Fibroblast of pulmonary artery (primary cell): ENCODE measurements around the gene EXOC6B.
A peak's percentile ranks its signal among the peaks of the same experiment; 100 is the strongest.

Experiments used
- DNase-seq: peaks from one replicate; pipeline ENCODE4 v3.0.0-alpha.2; 2010; ENCODE audit warnings: low read depth
- H3K4me3 ChIP-seq: replicated peaks from 2 replicates; pipeline ENCODE4 v1.5.1; 2011; ENCODE audit warnings: low read depth, mild to moderate bottlenecking, control low read depth, low read length, moderate library complexity
- TF ChIP-seq, protein P1 (sequence below): IDR thresholded peaks from 2 replicates; pipeline ENCODE4 v1.5.1; 2011; ENCODE audit warnings: mild to moderate bottlenecking, control low read depth, low read length, inconsistent platforms; ENCODE audit errors: missing control alignments

EXOC6B gene

DNA sequence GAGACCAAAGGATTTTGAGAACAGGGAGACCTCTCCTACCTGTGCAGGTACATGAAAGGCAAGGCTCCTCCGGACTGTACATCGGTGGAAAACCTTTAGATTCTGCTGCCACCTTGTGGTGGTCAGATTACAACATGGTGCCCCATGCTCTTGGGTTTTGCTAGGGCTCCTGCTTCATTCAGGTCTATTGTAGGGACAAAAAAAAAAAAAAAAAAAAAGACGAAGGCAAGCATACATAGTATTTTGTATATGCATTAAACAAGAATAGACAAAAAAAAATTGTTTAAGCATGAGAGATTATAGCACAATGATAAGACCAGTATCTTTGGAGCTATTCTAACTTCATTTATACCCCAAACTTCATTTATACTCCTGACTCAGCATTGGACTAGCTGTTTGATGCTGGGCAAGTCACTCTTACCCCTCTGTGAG, 34.0 kb upstream of the EXOC6B start:
- peak; percentile 74 for DNase-seq
- H3K4me3 ChIP-seq: no peak overlapping the region
- TF ChIP-seq, protein P1, sequence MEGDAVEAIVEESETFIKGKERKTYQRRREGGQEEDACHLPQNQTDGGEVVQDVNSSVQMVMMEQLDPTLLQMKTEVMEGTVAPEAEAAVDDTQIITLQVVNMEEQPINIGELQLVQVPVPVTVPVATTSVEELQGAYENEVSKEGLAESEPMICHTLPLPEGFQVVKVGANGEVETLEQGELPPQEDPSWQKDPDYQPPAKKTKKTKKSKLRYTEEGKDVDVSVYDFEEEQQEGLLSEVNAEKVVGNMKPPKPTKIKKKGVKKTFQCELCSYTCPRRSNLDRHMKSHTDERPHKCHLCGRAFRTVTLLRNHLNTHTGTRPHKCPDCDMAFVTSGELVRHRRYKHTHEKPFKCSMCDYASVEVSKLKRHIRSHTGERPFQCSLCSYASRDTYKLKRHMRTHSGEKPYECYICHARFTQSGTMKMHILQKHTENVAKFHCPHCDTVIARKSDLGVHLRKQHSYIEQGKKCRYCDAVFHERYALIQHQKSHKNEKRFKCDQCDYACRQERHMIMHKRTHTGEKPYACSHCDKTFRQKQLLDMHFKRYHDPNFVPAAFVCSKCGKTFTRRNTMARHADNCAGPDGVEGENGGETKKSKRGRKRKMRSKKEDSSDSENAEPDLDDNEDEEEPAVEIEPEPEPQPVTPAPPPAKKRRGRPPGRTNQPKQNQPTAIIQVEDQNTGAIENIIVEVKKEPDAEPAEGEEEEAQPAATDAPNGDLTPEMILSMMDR: peak; percentile 69

DNA sequence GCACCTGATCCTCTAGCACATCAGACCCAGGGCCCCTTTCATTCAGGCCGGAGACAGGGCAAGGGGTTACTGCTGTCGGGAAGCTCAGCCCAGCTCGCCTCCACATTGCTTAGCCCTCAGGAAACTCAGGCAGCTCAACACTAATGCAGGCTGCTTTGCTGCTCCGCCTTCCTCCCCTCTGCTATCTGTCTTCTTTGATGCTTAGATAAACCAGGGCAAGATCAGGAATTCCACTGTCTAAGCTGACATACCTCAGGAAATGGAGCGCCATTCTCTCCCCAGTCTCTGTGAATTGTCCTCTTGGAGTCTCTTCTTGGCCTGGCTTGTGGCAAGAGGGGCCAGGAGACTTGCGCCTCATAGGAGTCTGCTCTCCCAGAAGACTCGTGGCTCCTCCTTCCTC, 25.5 kb upstream of the EXOC6B start:
- DNase-seq: no peak
- TF ChIP-seq, protein P1: no peak
- no peak overlapping the region for H3K4me3 ChIP-seq

DNA sequence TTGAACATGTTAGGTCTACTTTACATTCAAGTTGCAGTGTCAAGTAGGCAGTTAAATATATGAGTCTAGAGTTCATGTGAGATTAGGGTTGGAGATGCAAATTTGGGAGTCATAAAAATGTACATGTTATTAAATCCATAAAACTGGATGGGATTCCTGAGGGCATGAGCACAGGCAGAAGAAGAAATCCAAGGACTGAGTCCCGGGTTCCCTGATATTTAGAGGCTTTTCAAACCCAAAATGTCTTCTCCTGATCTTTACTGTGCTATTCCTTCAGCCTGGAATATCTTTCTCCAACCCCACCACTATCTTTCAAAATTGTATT, 23.3 kb upstream of the EXOC6B start:
- DNase-seq: no peak
- no peak overlapping the region for H3K4me3 ChIP-seq
- TF ChIP-seq, protein P1: no peak

DNA sequence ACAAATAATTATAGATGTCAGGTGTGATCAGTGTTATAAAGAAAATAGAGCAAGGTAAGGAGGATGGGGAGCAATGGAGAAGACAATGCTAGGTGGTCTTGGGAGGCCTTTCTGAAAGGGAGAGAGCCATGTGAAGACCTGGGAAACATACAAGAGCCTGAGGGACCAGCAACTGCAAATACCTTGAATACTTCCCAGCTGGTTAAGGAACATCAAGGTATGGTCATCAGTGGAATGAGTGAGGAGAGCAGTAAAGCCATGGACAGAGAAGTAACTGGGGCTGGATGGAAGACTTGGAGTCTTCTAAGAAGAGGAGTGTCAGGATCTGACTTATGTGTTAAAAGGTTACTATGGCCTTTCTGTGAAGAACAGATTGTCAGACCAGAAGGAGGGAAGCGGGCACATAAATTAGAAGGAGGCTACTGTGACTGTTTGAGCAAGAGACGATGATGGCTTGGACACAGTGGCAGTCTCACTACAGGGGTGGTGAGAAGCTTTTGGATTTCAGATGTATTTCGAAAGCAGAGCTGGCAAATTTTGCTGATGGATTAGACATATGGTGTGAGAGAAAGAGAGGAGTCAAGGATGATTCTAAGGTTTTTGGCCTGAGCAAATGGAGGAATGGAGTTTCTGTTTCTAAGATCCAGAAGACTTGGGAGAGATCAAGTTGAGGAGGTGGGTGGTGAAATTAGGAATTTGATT, 22.8 kb upstream of the EXOC6B start:
- TF ChIP-seq, protein P1: no peak
- DNase-seq: no peak
- H3K4me3 ChIP-seq: no peak overlapping the region

DNA sequence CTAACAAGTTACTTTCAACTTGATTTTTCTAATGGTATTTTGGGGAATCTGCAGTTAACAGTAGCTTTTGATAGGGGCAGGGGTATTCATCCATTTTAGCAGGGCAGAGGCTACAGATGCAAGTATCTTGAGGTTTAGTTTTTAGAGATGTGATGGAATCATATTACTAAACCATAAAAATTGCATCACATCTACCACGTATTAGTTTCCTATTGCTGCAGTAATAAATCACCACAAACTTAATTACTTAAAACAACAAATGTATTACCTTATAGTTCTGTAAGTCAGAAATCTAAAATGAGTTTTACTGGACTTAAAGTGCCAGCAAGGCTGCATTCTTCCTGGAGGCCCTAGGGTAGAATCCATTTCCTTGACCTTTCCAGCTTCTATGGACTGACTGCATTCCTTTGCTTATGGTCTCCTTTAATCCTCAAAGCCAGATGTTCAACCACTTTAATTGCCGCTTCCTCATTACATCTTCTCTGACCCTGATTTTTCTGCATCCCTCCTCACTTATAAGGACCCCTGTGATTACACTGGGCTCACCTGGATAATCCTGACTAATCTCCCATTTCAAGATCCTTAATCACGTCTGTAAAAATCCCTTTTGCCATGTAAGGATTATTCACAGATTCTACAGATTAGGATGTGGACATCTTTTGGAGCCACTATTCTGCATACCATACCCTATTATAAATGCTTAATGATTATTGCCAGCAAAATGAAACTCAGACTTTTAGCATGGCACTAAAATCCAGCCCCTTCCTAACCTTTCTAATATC, 21.9 kb upstream of the EXOC6B start:
- TF ChIP-seq, protein P1: no peak
- no peak for DNase-seq
- H3K4me3 ChIP-seq: no peak overlapping the region

DNA sequence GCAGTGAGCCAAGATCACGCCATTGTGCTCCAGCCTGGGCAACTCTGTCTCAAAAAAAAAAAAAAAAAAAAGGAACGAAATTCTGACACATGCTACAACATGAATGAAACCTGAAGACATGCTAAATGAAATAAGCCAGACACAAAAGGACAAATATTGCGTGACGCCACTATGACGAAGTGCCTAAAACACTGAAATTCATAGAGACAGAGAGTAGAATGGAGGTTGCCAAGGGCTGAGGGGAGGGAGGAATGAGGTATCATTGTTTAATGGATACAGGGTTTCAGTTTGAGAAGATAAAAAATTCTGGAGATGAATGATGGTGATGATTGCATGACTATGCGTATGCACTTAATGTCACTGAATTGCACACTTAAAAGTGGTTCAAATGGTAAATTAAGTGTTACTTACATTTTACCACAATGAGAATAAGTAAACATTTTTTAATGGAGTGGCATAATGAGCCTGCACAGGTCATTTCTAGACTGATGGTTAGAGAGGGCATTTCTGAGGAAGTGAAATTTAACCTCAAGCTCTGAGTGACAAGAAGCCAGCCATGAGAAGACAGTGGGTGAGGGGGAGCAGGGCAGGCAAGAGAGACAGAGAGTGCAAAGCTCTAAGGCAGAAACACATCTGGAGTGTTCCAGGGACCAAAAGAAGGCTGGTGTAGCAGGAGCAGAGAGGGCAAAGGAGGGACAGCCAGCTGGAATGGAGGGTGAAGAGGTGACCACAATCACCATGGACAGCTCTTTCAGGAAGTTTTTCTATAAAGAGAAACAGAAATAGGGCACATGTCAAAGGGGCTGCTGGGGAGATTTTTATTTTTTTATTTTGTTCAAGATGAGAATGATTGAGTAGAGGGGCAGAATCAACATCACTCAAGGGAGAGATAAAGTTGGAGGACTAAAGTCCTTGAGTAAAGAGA, 20.6 kb upstream of the EXOC6B start:
- no peak for DNase-seq
- TF ChIP-seq, protein P1: no peak
- H3K4me3 ChIP-seq: no peak overlapping the region
